Inflammatory macrophage (primary cell): ENCODE data around the gene PPP6R2.

Source experiments
- DNase-seq, 2 donors: peaks; one replicate each; pipeline ENCODE4 v3.0.0-alpha.2; 2020 to 2022

The PPP6R2 gene

GRCh38 chr22:50306753-50307749 is 36.1 kb upstream of the PPP6R2 start, which contains the start of gene PLXNB2:
Gene PLXNB2, minus strand, starts transcription at chr22:50307646. Its CDS starts 17,062 bp downstream, at chr22:50290584.
- peak; percentile 59 to 75 for DNase-seq

GRCh38 chr22:50307890-50308596 is 35.1 kb upstream of the PPP6R2 start:
- DNase-seq = peak; percentile 25 to 60

GRCh38 chr22:50308597-50308935 is 34.6 kb upstream of the PPP6R2 start:
- DNase-seq = peak; percentile 86 to 94

- DNase-seq = peak in 1 of 2 donors; percentile 35
These were observed 34.0 kb upstream of the PPP6R2 start for GRCh38 chr22:50308986-50309600.

GRCh38 chr22:50309601-50309991 is 33.5 kb upstream of the PPP6R2 start:
- DNase-seq = no peak

GRCh38 chr22:50310031-50310722 is 33.0 kb upstream of the PPP6R2 start:
- no peak for DNase-seq

GRCh38 chr22:50310949-50311444 is 32.1 kb upstream of the PPP6R2 start:
- no peak for DNase-seq

GRCh38 chr22:50311606-50312351 is 31.3 kb upstream of the PPP6R2 start:
- DNase-seq = no peak

GRCh38 chr22:50312371-50312770 is 30.8 kb upstream of the PPP6R2 start:
- DNase-seq = no peak

- no peak for DNase-seq
These were observed 30.1 kb upstream of the PPP6R2 start for GRCh38 chr22:50313021-50313420.

- DNase-seq = no peak
These were observed 29.5 kb upstream of the PPP6R2 start for GRCh38 chr22:50313600-50313999.

GRCh38 chr22:50314081-50314454 is 29.1 kb upstream of the PPP6R2 start:
- no peak for DNase-seq

GRCh38 chr22:50314455-50315288 is 28.5 kb upstream of the PPP6R2 start:
- peak; percentile 61 to 69 for DNase-seq

GRCh38 chr22:50315289-50316113 is 27.6 kb upstream of the PPP6R2 start:
- no peak for DNase-seq

GRCh38 chr22:50316114-50317065 is 26.7 kb upstream of the PPP6R2 start:
- no peak for DNase-seq

- no peak for DNase-seq
These were observed 25.9 kb upstream of the PPP6R2 start for GRCh38 chr22:50317178-50317577.

GRCh38 chr22:50317674-50318073 is 25.5 kb upstream of the PPP6R2 start:
- DNase-seq = no peak

GRCh38 chr22:50318356-50318697 is 24.8 kb upstream of the PPP6R2 start:
- no peak for DNase-seq
